GM21381 (cell line): ENCODE data around the gene SUN1.

ENCODE experiments used
- ATAC-seq: cut with Tn5 transposase; IDR thresholded peaks from one replicate; pipeline ENCODE4 v1.9.1; 2021; ENCODE audit warnings: mild to moderate bottlenecking, moderate library complexity; ENCODE audit not compliant: unreplicated experiment

The SUN1 gene

GRCh38 chr7:875476-876076 lies 43.3 kb downstream of the SUN1 start:
- no peak for ATAC-seq

- peak; percentile 69 for ATAC-seq
Measured at GRCh38 chr7:876077-876971, 44.0 kb downstream of the SUN1 start, which contains the start of gene GET4. TSS of gene GET4 (plus strand) at chr7:876554. CDS start at chr7:876646, 92 bp downstream.

GRCh38 chr7:876972-877311 lies 44.7 kb downstream of the SUN1 start:
- peak; percentile 13 for ATAC-seq

- ATAC-seq, result no peak
Measured at GRCh38 chr7:877312-878232, 45.3 kb downstream of the SUN1 start.

- ATAC-seq, result no peak
Measured at GRCh38 chr7:879093-879492, 46.8 kb downstream of the SUN1 start.

GRCh38 chr7:879706-880105 lies 47.4 kb downstream of the SUN1 start:
- ATAC-seq, result no peak

GRCh38 chr7:880450-880849 lies 48.2 kb downstream of the SUN1 start:
- no peak for ATAC-seq

- ATAC-seq, result no peak
Measured at GRCh38 chr7:881441-882234, 49.4 kb downstream of the SUN1 start.

- ATAC-seq, result no peak
Measured at GRCh38 chr7:882336-883035, 50.2 kb downstream of the SUN1 start.

- ATAC-seq, result no peak
Measured at GRCh38 chr7:883055-884021, 51.1 kb downstream of the SUN1 start.

GRCh38 chr7:884191-885003 lies 52.1 kb downstream of the SUN1 start:
- no peak for ATAC-seq

- no peak for ATAC-seq
Measured at GRCh38 chr7:885261-885892, 53.1 kb downstream of the SUN1 start.

- no peak for ATAC-seq
Measured at GRCh38 chr7:885893-886625, 53.8 kb downstream of the SUN1 start.

- ATAC-seq, result no peak
Measured at GRCh38 chr7:886626-887487, 54.6 kb downstream of the SUN1 start.

- no peak for ATAC-seq
Measured at GRCh38 chr7:887488-887820, 55.2 kb downstream of the SUN1 start.
